Esophagus (tissue), 2 donors: Measurements from ENCODE around the gene OPHN1. TPM values are rescaled to one million over a fixed set of nuclear protein-coding genes. Genes with fewer than 3 reads are reported as not detected.

Source experiments
- H3K27ac ChIP-seq, 2 donors: one replicate each; pipeline ENCODE4 v1.5.1; 2013; ENCODE audit warnings: low read depth in 2 of 2, mild to moderate bottlenecking in 2 of 2, inconsistent platforms in 1 of 2, low read length in 1 of 2, moderate library complexity in 1 of 2
- H3K27me3 ChIP-seq, 2 donors: one replicate each; pipeline ENCODE4 v1.6.1; 2013; ENCODE audit warnings: low read length in 2 of 2, control low read depth in 1 of 2, mild to moderate bottlenecking in 1 of 2; ENCODE audit not compliant: insufficient read depth in 2 of 2, control insufficient read depth in 1 of 2
- H3K36me3 ChIP-seq, 2 donors: one replicate each; pipeline ENCODE4 v1.6.1; 2013; ENCODE audit warnings: low read length in 1 of 2; ENCODE audit not compliant: control insufficient read depth in 2 of 2, insufficient read depth in 2 of 2
- H3K4me1 ChIP-seq, 2 donors: one replicate each; pipeline ENCODE4 v1.6.1; 2013; ENCODE audit warnings: low read length in 1 of 2; ENCODE audit not compliant: control insufficient read depth in 2 of 2, insufficient read depth in 2 of 2
- H3K4me3 ChIP-seq, 2 donors: one replicate each; pipeline ENCODE4 v1.5.1; 2013; ENCODE audit warnings: low read length in 2 of 2, mild to moderate bottlenecking in 2 of 2, low read depth in 1 of 2, moderate library complexity in 1 of 2
- H3K9me3 ChIP-seq, 2 donors: one replicate each; pipeline ENCODE4 v1.6.1; 2013; ENCODE audit warnings: mild to moderate bottlenecking in 2 of 2, low read depth in 1 of 2, low read length in 1 of 2, moderate library complexity in 1 of 2; ENCODE audit not compliant: control insufficient read depth in 2 of 2, insufficient read depth in 1 of 2
- WGBS, 2 donors: extraction: QIAGEN DNeasy Blood & Tissue Kit; methylation state at CpG; one replicate each; pipeline ENCODE4 v1.1.7; 2013; 5-methylcytosine and 5-hydroxymethylcytosine counted together
- polyA plus RNA-seq, 2 donors: library from polyadenylated mRNA; stranded (reverse); fragments of 200-250 nt; gene quantifications; one replicate each; pipeline ENCODE4 v1.2.3, GENCODE V29; 2013
- donor health status: healthy with polysubstance abuse.
- donor health status: Bipolar disorder and iron deficiency.

OPHN1 gene, protein sequence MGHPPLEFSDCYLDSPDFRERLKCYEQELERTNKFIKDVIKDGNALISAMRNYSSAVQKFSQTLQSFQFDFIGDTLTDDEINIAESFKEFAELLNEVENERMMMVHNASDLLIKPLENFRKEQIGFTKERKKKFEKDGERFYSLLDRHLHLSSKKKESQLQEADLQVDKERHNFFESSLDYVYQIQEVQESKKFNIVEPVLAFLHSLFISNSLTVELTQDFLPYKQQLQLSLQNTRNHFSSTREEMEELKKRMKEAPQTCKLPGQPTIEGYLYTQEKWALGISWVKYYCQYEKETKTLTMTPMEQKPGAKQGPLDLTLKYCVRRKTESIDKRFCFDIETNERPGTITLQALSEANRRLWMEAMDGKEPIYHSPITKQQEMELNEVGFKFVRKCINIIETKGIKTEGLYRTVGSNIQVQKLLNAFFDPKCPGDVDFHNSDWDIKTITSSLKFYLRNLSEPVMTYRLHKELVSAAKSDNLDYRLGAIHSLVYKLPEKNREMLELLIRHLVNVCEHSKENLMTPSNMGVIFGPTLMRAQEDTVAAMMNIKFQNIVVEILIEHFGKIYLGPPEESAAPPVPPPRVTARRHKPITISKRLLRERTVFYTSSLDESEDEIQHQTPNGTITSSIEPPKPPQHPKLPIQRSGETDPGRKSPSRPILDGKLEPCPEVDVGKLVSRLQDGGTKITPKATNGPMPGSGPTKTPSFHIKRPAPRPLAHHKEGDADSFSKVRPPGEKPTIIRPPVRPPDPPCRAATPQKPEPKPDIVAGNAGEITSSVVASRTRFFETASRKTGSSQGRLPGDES
- polyA plus RNA-seq, result 1 to 10 TPM in 1 of 2 donors, under 1 TPM in 1; 0.96 to 1.2 TPM

- Histone ChIP-seq H3K4me1 (peaks cover 0 to 4% of the 10 kb centered on the region in 2 donors), H3K27ac (peak within 1 kb of the TSS; percentile 84 to 93), H3K4me3 (peak within 1 kb of the TSS; percentile 56 to 79), H3K9me3 (no peaks in the 10 kb centered on the region), H3K36me3 (no peaks in the 10 kb centered on the region), H3K27me3 (peaks cover 0 to 2% of the 10 kb centered on the region in 2 donors)
- 1 to 27% methylated on average over 50 to 57 of the region's 57 CpGs for WGBS, 2 donors
Measured at GRCh38 chrX:68433155-68433980, at the start of gene OPHN1. Gene OPHN1 (minus strand): TSS chrX:68433495. CDS start chrX:68433020, 475 bp downstream.

GRCh38 chrX:68480969-68481368, 47.7 kb upstream of the OPHN1 start:
- H3K9me3 ChIP-seq, result no peaks in the 10 kb centered on the region
- H3K4me1 ChIP-seq, result no peaks in the 10 kb centered on the region
- H3K4me3 ChIP-seq, result no peak overlapping the region
- 86 to 100% methylated on average over 1 of the region's 1 CpG for WGBS, 2 donors
- no peaks in the 10 kb centered on the region for H3K27me3 ChIP-seq
- H3K36me3 ChIP-seq, result no peaks in the 10 kb centered on the region
- no peak overlapping the region for H3K27ac ChIP-seq

- Histone ChIP-seq H3K4me1 (no peaks in the 10 kb centered on the region), H3K27ac (no peak overlapping the region), H3K4me3 (no peak overlapping the region), H3K36me3 (no peaks in the 10 kb centered on the region), H3K27me3 (no peaks in the 10 kb centered on the region), H3K9me3 (no peaks in the 10 kb centered on the region)
- 73 to 89% methylated on average over 4 of the region's 4 CpGs for WGBS, 2 donors
Measured at GRCh38 chrX:68464796-68465195, 31.5 kb upstream of the OPHN1 start.

GRCh38 chrX:68463880-68464279, 30.6 kb upstream of the OPHN1 start:
- WGBS, 2 donors, result 96 to 100% methylated on average over 1 of the region's 1 CpG

DNA sequence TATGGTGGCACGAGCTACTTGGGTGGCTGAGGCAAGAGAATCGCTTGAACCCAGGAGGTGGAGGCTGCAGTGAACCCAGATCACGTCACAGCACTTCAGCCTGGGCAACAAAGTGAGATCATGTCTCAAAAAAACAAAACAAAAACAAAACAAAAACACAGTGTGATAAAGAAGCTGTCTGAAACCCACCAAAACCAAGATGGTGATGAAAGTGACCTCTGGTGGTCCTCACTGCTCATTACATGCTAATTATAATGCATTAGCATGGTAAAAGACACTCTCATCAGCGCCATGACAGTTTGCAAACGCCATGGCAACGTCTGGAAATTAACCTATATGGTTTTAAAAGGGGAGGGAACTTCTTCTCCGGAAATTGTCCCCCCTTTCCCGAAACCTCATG, 29.4 kb upstream of the OPHN1 start:
- H3K36me3 ChIP-seq, result no peaks in the 10 kb centered on the region
- no peaks in the 10 kb centered on the region for H3K9me3 ChIP-seq
- H3K4me1 ChIP-seq, result no peaks in the 10 kb centered on the region
- no peaks in the 10 kb centered on the region for H3K27me3 ChIP-seq
- H3K4me3 ChIP-seq, result no peak overlapping the region
- WGBS, 2 donors, result 35% methylated on average over 8 of the region's 8 CpGs
- H3K27ac ChIP-seq, result no peak overlapping the region

More at GRCh38 chrX:68463880-68464279, 30.6 kb upstream of the OPHN1 start:
- no peak overlapping the region for H3K4me3 ChIP-seq
- no peak overlapping the region for H3K27ac ChIP-seq
- no peaks in the 10 kb centered on the region for H3K36me3 ChIP-seq
- no peaks in the 10 kb centered on the region for H3K9me3 ChIP-seq
- H3K4me1 ChIP-seq, result no peaks in the 10 kb centered on the region
- H3K27me3 ChIP-seq, result no peaks in the 10 kb centered on the region

DNA sequence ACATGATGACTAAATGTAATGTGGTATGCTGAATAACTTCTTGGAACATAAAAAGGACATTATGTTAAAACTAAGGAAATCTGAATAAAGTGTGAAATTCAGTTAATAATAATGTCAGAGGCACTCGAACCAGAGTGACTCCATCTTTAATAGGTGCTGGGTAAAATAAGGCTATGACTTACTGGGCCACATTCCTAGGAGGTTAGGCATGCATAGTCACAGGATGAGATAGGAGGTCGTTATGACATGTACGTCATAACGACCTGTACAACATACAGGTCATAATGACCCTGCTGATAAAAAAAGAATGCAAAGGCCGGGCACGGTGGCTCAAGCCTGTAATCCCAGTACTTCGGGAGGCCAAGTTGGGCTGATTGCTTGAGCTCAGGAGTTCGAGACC, 28.9 kb upstream of the OPHN1 start:
- Histone ChIP-seq H3K27ac (no peak overlapping the region), H3K36me3 (no peaks in the 10 kb centered on the region)
- WGBS, 2 donors, result 77 to 78% methylated on average over 8 of the region's 8 CpGs

GRCh38 chrX:68461576-68461975, 28.3 kb upstream of the OPHN1 start:
- Histone ChIP-seq H3K27ac (no peak overlapping the region), H3K4me3 (no peak overlapping the region), H3K4me1 (no peaks in the 10 kb centered on the region), H3K36me3 (no peaks in the 10 kb centered on the region), H3K9me3 (no peaks in the 10 kb centered on the region), H3K27me3 (no peaks in the 10 kb centered on the region)

More for the DNA sequence above, 28.9 kb upstream of the OPHN1 start:
- H3K4me1 ChIP-seq, result no peaks in the 10 kb centered on the region
- H3K27me3 ChIP-seq, result no peaks in the 10 kb centered on the region
- no peaks in the 10 kb centered on the region for H3K9me3 ChIP-seq
- no peak overlapping the region for H3K4me3 ChIP-seq

DNA sequence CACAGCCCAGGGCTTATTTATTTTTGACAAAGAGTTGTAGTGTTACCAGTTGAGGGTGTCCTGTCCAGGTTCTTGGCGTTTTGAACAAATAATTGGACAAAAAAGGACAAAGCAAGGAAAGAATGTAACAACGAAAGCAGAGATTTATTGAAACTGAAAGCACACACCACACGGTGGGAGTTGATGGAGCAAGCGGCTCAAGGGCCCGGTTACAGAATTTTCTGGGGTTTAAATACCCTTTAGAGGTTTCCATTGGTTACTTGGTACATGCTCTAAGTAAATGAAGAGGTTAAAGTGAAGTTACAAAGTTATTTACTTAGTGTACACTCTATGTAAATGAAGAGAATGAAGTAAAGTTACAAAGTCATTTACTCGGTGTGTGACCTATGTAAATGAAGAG, 27.8 kb upstream of the OPHN1 start:
- 56% methylated on average over 6 of the region's 6 CpGs for WGBS, 2 donors
- Histone ChIP-seq H3K27ac (no peak overlapping the region), H3K4me3 (no peak overlapping the region), H3K4me1 (no peaks in the 10 kb centered on the region), H3K36me3 (no peaks in the 10 kb centered on the region), H3K9me3 (no peaks in the 10 kb centered on the region), H3K27me3 (no peaks in the 10 kb centered on the region)

DNA sequence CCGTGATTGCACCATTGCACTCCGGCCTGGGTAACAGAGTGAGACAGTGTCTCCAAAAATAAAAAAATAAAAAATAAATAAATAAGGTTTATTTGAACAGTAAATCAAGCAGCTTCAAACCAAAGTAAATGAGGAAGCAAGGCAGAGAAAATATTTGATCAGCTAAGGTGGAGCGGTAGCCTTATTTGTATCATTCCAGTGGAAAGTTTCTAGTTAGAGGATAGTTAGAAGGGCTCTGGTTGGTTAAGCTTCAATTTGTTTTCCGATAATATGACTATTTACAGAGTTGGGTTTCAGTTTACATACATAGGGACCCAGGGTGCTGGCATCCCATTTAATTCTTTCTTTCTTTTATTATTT, 21.8 kb upstream of the OPHN1 start:
- H3K4me3 ChIP-seq, result no peak overlapping the region
- H3K9me3 ChIP-seq, result no peaks in the 10 kb centered on the region
- H3K36me3 ChIP-seq, result no peaks in the 10 kb centered on the region
- no peak overlapping the region for H3K27ac ChIP-seq
- H3K27me3 ChIP-seq, result no peaks in the 10 kb centered on the region
- no peaks in the 10 kb centered on the region for H3K4me1 ChIP-seq
- WGBS, 2 donors, result 92 to 98% methylated on average over 4 of the region's 4 CpGs
